HG03439 (cell line): Measurements from ENCODE around the gene AHCYL2.
A peak's percentile ranks its signal among the peaks of the same experiment; 100 is the strongest.
"Not testable (repeated sequence)": the region's sequence is repeated elsewhere in the genome, so short reads cannot be mapped to it uniquely, and the experiment has no call there.

Source experiments
- ATAC-seq: cut with Tn5 transposase; IDR thresholded peaks from one replicate; pipeline ENCODE4 v1.9.1; 2021; ENCODE audit warnings: mild to moderate bottlenecking, moderate library complexity; ENCODE audit not compliant: unreplicated experiment

AHCYL2 gene

DNA sequence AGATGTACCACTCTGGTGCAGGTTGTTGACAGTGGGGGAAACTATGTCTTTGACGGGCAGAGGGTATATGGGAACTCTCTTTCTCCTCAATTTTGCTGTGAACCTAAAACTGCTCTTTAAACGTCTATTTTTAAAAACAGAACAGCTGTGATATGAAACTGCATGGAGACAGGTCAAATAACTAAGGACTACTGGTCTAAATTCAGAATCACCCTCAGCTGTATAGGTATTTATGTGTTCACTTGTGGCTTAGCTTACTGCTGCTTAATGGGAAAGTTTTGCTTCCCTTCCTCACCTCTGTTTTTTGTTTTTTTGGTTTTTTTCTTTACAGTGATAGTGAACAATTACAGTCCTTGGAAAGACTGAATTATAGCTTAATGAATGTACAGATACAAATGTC, 122.5 kb downstream of the AHCYL2 start:
- no peak for ATAC-seq

DNA sequence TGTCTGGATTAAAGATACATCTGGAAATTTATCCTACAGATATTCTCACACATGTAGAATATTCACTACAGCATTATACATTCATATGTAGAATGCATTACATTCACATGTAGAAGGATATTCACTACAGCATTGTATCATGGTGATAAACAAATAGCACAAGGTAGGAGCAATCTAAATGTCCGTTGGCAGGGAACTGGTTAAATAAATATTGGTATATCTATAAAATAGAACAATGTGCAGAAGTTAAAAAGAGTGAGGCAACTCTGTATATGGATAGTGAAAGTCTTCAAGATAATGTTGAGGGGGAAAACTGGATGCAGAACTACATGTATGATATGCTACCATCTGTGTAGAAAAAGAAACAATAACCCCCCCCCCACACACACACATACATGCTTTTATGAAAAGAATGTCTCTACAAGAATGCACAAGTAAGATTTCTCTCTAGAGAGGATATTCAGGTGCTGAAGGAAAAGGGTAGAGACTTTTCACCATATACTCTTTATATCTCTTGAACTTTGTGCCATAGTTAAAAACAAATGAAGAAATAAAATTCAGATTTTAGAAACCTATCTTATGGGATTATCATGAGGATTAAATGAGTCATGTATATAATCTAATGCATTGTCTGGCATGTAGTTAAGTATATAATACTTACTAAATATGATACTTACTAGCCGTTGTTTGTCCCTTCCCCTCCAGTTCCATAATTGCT, 123.4 kb downstream of the AHCYL2 start:
- no peak for ATAC-seq

GRCh38 chr7:129351320-129351719, 126.5 kb downstream of the AHCYL2 start:
- ATAC-seq: no peak

DNA sequence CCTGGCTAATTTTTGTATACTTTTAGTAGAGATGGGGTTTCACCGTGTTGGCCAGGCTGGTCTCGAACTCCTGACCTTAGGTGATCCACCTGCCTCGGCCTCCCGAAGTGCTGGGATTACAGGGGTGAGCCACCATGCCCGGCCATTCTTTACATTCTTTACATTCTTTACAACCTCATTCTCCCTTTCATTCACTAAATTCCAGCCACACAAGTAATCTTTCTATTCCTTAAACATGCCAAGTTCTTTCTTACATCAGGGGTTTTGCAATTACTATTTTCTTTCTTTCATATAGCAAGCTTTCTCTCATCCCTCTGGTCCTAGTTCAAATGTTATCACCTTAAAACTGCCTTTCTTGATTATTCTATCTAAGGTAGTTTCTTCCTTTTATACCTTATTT, 128.3 kb downstream of the AHCYL2 start:
- ATAC-seq: not testable (repeated sequence)

GRCh38 chr7:129354428-129355157, 129.8 kb downstream of the AHCYL2 start:
- ATAC-seq: no peak

DNA sequence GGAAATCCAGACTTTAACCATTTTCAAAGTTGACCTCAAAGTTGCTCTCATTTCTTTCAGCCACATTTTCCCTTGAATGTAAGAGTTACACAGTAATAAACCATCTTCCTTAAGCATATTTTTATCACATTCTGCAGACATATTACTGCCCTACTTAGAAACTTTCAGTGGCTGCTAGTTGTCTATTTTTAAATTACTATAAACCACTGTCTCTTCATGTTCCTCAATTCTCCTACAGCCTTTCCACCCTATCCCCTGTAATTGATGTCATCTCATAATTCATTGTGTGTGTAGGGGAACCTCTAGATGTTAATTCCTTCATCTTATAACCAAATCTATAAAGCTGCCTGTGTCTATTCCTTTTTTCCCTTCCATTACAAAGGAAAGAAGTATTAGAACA, 131.3 kb downstream of the AHCYL2 start:
- ATAC-seq: no peak

DNA sequence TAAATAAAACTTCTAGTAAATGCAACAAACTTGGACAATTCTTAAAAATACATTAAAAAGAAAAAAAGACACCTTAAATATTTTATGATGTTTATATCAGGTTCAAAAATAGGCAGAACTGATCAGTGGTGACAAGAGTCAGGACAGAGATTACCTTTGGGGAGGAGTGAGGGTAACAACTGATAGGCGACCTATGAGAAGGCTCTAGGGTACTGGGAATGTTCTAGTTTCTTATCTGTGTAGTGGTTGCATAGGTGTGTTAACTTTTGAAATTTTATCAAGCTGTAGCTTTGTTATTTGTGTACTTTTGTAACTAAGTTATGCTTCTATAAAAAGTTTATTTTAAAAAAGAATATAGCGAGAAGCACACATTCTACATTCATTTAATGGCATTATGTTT, 134.3 kb downstream of the AHCYL2 start:
- ATAC-seq: no peak

DNA sequence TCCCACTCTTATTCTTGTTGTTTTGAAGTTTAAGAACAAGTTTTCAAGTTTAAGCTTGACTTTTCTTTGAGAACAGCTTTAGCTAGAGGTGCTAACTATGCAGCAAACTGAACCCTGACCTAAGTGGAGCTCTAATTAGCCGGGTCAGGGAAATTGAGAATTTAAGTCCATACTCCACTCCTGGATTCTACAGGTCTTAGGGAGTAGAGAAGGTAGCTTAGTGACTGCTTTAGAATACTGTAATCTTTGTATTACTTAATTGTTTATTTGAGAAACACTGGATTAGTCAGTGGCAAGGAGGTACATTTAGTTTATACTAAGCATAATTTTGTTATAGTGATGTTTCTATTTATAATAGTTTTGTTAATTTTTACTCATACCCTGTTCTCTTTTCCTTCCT, 134.8 kb downstream of the AHCYL2 start:
- no peak for ATAC-seq

GRCh38 chr7:129361771-129362170, 136.9 kb downstream of the AHCYL2 start:
- ATAC-seq: no peak

DNA sequence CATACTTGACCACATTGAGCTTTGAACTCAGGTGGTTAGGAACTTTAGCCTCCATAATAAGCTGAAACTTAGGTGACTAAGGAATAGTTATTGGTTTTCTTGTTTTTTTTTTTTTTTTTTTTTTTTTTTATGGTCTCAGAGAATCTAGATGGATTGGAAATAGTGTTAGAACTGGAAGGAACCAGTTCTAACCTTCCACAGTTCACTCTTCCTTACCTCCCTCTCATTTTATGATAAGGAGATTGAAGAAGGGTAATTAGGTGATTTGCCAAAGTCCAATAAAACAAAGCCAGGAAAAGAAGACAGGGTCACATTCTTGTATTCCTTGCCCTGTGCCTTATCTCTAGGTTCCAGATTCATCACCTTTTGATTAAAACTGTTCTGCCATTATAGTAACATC, 137.7 kb downstream of the AHCYL2 start:
- ATAC-seq: no peak

GRCh38 chr7:129367349-129367699, 142.5 kb downstream of the AHCYL2 start:
- no peak for ATAC-seq

- peak; percentile 62 for ATAC-seq
Measured at GRCh38 chr7:129367700-129368388, 143.0 kb downstream of the AHCYL2 start.

DNA sequence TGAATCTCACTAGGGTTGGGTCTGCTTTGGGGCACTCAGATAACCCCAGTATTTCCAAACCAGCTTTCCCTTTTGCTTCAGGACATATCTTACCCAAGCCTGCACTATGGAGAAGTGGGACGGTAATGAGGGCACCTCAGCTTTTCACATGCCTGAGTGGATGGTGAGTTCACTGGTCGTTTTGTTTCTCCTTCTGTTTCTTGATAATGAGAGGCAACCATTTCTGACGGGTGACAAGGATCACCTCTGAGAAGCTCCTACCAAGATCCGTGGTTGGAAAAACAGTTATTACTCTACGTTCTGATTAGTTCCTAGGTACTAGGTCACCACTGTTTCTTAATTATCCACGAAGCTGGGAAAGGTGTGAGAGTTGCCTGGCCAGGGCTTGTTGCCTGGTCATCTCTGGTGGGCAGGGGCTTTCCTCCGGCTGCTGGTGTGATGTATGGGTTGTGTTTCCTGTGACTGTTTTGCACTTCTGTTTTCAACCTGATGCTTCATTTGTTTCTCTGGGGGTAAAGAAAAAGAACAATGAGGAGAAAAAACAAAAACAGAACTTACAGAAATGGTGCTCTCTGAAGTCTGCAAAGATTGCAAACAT, 143.7 kb downstream of the AHCYL2 start:
- peak; percentile 38 for ATAC-seq

DNA sequence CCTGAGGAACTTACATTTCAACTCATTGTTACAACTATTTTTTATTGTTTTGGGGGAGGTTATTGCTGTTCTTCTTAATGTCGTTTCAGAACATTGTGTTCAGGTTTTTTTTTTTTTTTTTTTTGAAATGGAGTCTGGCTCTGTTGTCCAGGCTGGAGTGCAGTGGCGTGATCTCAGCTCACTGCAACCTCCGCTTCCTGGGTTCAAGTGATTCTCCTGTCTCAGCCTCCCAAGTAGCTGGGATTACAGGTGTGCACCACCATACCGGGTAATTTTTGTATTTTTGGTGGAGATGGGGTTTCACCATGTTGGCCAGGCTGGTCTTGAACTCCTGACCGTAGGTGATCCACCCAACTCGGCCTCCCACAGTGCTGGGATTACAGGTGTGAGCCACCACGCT, 144.6 kb downstream of the AHCYL2 start:
- not testable (repeated sequence) for ATAC-seq

- ATAC-seq: no peak
Measured at GRCh38 chr7:129370812-129371211, 146.0 kb downstream of the AHCYL2 start.

GRCh38 chr7:129371487-129371886, 146.7 kb downstream of the AHCYL2 start:
- ATAC-seq: no peak

- no peak for ATAC-seq
Measured at GRCh38 chr7:129373651-129374428, 149.0 kb downstream of the AHCYL2 start.

GRCh38 chr7:129375141-129375938, 150.5 kb downstream of the AHCYL2 start:
- ATAC-seq: no peak

GRCh38 chr7:129376076-129376777, 151.4 kb downstream of the AHCYL2 start:
- ATAC-seq: no peak
